PFSK-1 (cell line): ENCODE results near the gene FAF2.

Experiments
- POLR2AphosphoS5 ChIP-seq: IDR thresholded peaks from 2 replicates; pipeline ENCODE4 v1.6.1; 2012; ENCODE audit warnings: low read depth, mild to moderate bottlenecking, control low read depth, low read length, moderate library complexity
- REST ChIP-seq, 2 experiments: IDR thresholded peaks; 2 replicates each; pipeline versions ENCODE4 v1.6.1 to v1.8.0; 2011 to 2012; ENCODE audit warnings: low read depth in 2 of 2, low read length in 2 of 2, control low read depth in 1 of 2, inconsistent platforms in 1 of 2, mild to moderate bottlenecking in 1 of 2, moderate library complexity in 1 of 2; ENCODE audit not compliant: insufficient read depth in 1 of 2
- SIN3A ChIP-seq: IDR thresholded peaks from 2 replicates; pipeline ENCODE4 v1.6.1; 2012; ENCODE audit warnings: mild to moderate bottlenecking, low read length, moderate library complexity, borderline replicate concordance; ENCODE audit not compliant: insufficient read depth
- TAF1 ChIP-seq: IDR thresholded peaks from 2 replicates; pipeline ENCODE4 v1.6.1; 2012; ENCODE audit warnings: low read length, control low read depth, borderline replicate concordance; ENCODE audit not compliant: insufficient read depth

DNA sequence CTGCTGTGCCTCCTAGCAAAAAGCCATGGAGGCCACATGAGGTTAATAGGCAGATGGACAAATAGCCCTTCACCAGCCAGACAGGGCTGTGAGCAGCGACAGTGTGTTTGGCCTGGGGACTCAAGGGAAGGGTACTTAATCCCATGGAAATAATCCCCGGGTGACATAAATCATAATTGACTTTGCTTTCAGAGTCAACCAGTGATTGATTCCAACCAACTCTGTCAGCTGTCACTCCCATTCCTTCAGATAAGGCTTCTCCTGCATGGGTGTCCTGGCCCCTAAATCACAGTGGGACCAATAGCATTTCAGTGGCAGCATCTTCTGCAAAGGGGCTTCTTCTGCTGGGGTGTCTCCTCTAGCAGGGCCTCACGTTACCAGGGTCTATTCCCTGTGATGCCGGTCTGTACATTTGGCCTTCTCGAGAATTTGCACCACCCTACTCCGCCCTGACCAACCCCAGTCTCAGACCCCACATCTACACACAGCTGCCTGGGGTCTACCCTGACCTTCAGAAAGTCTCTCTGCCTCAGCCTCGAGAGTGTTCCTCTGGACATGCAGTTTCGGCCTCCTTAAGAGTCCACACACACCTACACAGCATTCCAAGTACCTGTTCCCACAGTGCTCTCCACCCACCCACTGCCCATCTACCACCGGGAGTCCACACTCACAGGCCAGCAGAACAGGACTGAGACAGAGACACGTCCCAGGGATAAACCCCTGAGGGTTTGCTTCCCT lies 35.5 kb upstream of the FAF2 start:
- TF ChIP-seq SIN3A (no peak), REST (IDR thresholded peaks at IDR 0.05; ENCODE audit: insufficient read depth in 1 of 2, low read depth in 2 of 2, low read length in 2 of 2) (no peak), POLR2AphosphoS5 (no peak), TAF1 (no peak)
